Skin of body (tissue), 2 donors: Measurements from ENCODE around the gene ANAPC15. TPM values are rescaled to one million over a fixed set of nuclear protein-coding genes. Genes with fewer than 3 reads are reported as not detected.

Experiments used
- small RNA-seq: library from RNA; depleted of rRNA; stranded (forward); fragments of <200 nt; gene quantifications from one replicate; pipeline ENCODE3, GENCODE V24; 2014; ENCODE audit warnings: low replicate concordance
- total RNA-seq: library from RNA; depleted of rRNA; stranded (reverse); fragments of >200 nt; gene quantifications from one replicate; pipeline ENCODE4 v1.2.3, GENCODE V29; 2014

ANAPC15 gene
- total RNA-seq, 1 donor from 2014 or later, result 9.7 TPM

Small RNA genes within 50 kb of the gene (small RNA-seq; reads per million reads assigned to genes)
- not detected for gene MIR3165

Other genes with a start within 250 kb of the ANAPC15 start
- not detected for gene DEFB131B, start 234.2 kb downstream of the ANAPC15 start, total RNA-seq
- gene XNDC1N, start 184.1 kb downstream of the ANAPC15 start, total RNA-seq, result 14.1 TPM
- 23.7 TPM for gene RNF121, start 183.6 kb downstream of the ANAPC15 start, total RNA-seq
- gene IL18BP, start 113.8 kb downstream of the ANAPC15 start, total RNA-seq, result 3.7 TPM
- 191 TPM for gene NUMA1, start 32.2 kb downstream of the ANAPC15 start, total RNA-seq
- gene LRRC51, start 31.8 kb downstream of the ANAPC15 start, total RNA-seq, result 2.4 TPM
- 34.1 TPM for gene LAMTOR1, start 9.4 kb downstream of the ANAPC15 start, total RNA-seq
- not detected for gene TOMT, start 6.8 kb downstream of the ANAPC15 start, total RNA-seq
- gene FOLR3, start 23.0 kb upstream of the ANAPC15 start, total RNA-seq, result 0.59 TPM
- gene FOLR1, start 79.4 kb upstream of the ANAPC15 start, total RNA-seq, result 0.69 TPM
- gene FOLR2, start 104.1 kb upstream of the ANAPC15 start, total RNA-seq, result 25.7 TPM
- gene INPPL1, start 112.1 kb upstream of the ANAPC15 start, total RNA-seq, result 37.7 TPM
- gene PHOX2A, start 131.5 kb upstream of the ANAPC15 start, total RNA-seq, result not detected